Sigmoid colon (tissue), 4 donors: Measurements from ENCODE around the gene RRAD.

Source experiments
- EP300 ChIP-seq, 4 donors: sonication (generic); formaldehyde crosslinking; IDR thresholded peaks; one replicate each; pipeline ENCODE4 v1.6.1; 2017; ENCODE audit warnings: antibody characterized with exemption in 4 of 4
- TF ChIP-seq, protein P1 (sequence below), 4 experiments: fragments of 450-650 bp in 3 of 4; fragments of 200-600 bp in 1 of 4; IDR thresholded peaks; one replicate each; pipeline ENCODE4 v1.5.1; 2016 to 2019; ENCODE audit warnings: antibody characterized with exemption in 4 of 4, mild to moderate bottlenecking in 3 of 4, moderate library complexity in 2 of 4

DNA sequence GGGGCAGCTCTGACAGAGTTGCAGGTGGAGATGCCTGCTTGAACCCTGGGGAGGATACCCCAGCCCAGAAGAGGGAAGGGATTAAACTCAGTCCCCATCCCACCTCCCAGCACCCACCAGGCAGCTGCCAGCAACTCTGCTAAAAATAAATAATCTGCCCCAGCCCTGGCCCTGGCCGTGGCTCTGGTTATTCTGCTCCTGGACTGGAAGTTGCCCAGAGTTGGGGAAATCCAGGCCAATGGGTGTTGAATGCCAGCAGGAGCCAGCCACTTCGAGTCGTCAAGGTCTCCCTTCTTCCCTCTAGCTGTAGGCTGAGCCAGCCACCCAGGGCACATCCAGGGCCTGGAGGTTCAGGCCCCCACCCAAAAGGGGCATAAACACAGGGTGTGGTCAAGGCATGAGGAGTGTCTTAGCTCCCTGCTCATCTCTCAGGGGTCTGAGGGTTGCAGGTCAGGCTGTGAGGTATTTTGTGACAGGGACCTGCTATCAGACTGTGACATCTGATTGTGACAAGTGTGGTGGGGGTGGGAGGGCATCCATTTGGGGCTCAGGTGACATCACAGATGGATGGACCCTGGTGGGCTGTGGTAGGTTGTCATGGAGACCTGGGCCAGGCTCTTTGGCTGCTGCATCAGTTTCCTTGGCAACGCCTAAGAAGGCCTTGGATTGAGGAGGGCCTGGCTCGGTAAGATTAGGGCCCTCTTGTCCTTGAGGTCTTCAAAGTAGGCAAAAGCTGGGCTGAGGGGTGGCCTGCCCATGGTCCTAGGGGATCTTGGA is 1.0 kb upstream of the RRAD start:
- TF ChIP-seq EP300 (IDR thresholded peaks at IDR 0.05): no peak
- TF ChIP-seq, protein P1, sequence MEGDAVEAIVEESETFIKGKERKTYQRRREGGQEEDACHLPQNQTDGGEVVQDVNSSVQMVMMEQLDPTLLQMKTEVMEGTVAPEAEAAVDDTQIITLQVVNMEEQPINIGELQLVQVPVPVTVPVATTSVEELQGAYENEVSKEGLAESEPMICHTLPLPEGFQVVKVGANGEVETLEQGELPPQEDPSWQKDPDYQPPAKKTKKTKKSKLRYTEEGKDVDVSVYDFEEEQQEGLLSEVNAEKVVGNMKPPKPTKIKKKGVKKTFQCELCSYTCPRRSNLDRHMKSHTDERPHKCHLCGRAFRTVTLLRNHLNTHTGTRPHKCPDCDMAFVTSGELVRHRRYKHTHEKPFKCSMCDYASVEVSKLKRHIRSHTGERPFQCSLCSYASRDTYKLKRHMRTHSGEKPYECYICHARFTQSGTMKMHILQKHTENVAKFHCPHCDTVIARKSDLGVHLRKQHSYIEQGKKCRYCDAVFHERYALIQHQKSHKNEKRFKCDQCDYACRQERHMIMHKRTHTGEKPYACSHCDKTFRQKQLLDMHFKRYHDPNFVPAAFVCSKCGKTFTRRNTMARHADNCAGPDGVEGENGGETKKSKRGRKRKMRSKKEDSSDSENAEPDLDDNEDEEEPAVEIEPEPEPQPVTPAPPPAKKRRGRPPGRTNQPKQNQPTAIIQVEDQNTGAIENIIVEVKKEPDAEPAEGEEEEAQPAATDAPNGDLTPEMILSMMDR (IDR thresholded peaks at IDR 0.05): no peak
